GM21528 (cell line): ENCODE measurements around the gene SMARCD3.

Experiments
- ATAC-seq: cut with Tn5 transposase; IDR thresholded peaks from one replicate; pipeline ENCODE4 v1.9.1; 2021; ENCODE audit warnings: mild to moderate bottlenecking, moderate library complexity; ENCODE audit not compliant: unreplicated experiment, low FRiP score

SMARCD3 gene

DNA sequence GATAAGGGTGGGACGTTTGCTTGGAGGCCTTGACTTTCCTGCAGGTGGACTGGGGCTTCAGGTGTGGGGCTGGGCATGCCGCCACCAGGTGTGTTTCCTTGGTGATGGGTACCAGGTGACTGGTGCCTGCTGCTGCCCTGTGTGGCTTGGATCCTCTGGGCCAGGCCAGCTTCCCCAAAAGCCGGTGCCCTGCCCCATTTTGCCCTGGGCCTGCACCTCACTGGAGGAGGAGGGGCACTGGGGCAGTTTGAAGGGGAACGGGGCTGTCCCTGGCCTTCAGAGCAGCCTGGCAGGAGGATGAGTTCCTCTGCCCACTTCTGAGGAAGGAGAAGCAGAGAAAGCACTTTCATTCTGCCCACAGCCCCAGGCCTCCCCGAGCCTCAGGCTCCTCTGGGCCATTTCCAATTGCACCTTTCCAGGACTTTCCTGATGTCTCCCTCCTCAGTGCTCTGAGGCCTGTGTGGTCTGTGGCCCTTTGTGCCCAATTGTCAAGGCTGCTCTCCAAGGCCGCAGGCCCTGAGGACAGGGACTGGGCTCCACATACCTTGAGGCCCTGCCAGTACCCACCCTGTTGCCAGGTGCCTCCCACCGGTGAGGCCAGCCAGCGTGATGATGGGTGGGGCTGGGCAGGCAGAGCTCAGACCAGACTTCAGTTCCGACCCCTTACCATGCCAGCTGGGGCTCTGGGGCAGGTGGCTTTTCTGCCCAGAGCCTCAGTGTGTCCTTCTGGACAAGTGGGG lies 25.3 kb upstream of the SMARCD3 start:
- ATAC-seq: no peak

DNA sequence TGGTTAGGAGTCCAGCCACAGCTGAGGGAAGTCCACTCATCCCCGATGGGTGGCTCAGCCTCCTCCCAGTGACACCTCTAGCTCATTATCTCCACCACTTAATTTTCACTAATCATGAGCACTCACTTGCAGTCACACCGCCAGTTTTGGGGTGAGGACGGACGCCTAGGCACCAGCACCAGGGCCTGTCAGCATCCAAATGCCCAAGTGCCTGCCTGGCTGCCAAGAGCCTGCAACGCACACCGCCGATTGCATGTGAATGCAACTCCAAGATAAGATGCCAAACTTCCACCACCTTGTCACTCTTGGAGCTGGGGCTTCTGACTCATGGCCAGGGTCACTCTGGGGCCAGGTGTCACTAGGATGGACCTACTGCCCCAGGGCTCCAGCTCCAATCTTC lies 24.4 kb upstream of the SMARCD3 start:
- no peak for ATAC-seq

DNA sequence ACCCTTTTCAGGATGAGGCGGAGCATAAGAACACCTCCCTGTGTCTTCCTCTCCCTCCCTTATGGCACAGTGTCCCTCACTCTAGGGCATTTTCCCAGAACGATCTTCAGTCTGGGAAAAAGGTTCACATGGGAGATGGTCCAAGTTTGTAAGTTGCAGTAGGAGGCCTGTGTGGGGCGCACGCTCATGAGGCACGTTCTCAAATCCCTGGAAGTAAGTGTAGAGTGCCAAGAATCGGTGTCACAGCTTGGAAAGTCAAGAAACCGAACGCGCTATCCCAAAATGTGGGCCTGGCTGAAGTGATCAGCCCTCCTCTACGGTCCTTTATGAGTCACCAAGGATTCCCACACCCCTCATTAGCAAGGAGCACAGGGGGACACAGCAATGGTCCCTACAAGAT lies 23.9 kb upstream of the SMARCD3 start:
- no peak for ATAC-seq

DNA sequence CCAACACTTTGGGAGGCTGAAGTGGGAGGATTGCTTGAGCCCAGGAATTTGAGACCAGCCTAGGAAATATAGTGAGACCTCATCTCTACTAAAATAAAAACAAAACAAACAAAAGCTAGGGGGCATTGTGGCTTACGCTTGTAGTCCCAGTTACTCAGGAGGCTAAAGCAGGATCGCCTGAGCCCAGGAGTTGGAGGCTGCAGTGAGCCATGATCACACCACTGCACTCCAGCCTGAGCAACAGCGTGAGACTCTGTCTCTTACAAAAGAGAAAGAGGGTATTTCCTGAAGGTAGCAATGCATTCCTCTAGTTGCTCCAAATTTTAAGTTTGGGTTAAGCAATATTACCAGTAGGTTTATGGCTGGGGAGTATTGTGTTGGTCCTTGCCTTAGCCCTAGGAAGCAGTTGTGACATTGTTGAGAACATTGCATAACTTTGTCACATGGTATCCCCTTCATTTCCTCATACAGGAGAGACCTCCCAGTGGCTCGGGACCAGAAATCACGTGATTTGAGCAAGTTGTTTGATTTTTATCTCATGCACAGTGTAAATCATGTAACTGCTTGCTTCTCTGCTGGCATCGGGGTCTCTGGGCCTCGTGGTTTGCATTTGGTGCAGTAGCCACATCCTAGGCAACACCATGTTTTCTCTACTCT lies 23.3 kb upstream of the SMARCD3 start:
- ATAC-seq: no peak

DNA sequence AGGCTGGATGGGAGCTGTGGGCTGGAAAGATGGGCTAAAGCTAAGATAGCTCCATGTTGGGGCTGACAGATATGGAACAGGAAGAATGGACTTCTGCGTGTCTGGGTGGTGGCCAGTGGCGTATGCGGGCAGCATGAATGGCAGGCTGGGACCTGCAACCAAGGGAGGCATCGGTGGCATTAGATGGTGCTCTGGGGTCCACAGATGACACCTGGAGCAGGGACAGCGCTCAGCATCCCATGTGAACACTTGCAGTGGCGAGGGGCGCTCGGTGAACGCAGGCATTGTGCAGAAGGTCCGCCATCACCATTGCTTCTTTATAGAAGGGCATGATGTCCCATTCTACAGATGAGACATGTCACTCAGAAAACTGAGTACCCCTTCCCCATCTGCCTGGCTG lies 21.0 kb upstream of the SMARCD3 start:
- no peak for ATAC-seq

DNA sequence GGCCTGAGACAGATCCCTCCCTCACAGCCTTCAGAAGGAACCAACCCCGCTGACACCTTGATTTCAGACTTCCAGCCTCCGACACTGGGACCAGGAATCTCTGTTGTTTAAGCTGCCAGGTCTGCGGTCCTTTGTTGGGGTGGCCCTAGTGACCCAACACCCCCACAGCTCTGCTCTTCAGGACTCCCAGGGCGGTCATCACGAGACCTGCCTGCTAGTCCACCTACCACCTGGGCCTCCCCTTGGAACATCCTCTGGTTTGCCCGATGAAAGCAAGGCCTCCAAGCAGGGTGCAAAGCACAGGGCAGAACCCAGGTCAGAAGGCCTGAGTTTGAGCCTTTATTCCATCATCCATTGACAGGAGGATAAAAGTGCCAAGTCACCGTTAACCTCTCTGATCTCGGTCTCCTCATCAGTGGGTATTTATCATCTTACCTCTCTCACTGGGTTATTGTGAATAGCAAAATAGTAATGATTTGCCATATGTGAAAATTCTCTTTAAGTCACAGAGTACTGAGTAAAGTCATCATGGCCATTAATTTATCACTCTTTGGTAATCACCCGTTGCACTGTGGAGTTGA lies 16.9 kb upstream of the SMARCD3 start:
- ATAC-seq: no peak

DNA sequence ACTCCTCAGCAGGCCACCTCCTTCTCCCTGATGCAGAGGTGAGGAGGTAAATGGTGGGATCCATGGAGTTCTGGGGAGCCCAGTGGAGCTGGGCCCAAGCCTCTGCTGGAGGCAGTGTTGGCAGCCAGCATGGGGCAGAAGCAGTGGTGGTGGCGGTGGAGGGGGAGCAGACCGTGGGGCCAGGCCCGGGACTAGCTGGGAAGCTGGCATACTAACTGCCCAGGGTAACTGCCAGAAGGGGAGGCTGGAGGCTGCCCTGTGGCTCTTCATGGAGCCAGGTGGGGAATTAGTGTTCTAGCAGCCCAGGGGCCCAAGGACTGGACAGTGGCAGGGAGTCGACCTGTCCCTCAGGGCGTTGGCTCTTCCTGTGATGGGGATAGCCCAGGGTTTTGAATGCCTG lies 16.1 kb upstream of the SMARCD3 start:
- ATAC-seq: no peak

DNA sequence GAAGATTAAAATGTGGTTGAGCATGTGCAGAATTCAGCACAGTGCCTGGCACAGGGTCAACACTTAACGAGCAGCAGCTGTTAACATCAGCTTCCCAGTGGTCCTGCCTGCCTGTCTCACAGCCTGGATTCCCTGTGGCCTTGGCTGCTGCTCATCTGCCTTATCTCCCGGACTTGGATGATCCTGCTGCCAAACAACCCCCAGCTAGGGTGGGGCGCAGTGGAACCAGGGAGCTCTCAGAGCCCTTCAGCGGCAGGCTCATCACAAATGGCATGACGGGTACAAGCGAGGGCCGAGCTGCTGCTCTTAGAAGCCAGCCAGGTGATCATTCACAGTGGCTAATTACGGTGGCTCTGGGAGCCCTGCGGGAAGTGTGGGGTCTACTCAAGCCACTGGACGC lies 13.0 kb upstream of the SMARCD3 start:
- ATAC-seq: no peak

DNA sequence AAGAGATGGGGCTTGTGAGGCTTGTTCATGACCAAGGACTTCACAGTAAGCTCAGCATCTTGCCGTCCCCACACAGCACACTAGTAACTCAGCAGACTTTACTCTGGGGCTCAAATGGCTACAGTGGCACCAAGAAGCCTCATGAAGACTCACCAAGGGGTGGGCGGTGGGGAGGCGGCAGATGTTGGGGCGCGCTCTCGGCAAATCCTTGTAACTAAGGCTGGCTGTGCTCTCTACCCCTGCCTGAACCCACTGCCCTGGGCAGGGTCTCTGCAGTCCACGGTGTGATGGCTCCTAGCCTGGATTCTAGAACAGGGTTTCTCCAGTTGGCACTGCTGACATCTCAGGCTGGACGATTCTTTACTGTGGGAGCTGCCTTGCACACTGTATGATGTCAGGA lies 12.4 kb upstream of the SMARCD3 start:
- no peak for ATAC-seq

DNA sequence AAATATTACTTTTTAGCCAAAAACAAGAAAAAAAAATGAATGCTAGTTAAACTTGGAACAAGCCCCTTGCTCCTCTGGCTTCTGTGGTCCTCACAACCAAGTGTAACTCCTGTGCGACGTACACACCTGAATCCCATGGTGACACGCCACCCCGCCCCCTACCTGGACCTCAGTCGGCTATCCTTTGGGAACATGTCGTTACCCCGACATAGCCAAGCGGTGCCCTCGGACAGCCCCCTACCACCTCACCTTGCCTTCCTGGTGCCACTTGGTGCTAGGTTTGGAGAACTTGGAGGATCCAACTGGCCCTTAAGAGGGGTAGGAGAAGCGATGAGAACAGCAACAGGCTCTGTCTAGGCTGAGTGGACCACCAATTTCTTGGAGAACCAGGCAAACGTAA lies 12.0 kb upstream of the SMARCD3 start:
- ATAC-seq: no peak

DNA sequence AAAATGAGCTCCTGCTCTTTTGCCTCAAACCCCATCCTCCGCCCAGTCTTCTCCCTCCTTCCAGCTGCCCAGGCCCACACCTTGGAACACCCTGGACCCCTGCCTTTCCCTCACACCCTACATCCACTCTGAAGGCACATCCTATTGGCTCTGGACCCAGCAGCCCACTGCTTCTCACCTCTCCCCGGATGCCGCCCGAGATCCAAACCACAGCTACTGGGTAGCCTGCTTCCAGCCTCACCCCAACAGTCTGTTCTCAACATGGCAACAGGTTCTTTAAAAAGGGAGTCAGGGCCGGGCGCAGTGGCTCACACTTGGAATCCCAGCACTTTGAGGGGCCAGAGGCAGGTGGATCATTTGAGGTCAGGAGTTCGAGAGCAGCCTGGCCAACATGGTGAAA lies 9.5 kb upstream of the SMARCD3 start:
- ATAC-seq: no peak

DNA sequence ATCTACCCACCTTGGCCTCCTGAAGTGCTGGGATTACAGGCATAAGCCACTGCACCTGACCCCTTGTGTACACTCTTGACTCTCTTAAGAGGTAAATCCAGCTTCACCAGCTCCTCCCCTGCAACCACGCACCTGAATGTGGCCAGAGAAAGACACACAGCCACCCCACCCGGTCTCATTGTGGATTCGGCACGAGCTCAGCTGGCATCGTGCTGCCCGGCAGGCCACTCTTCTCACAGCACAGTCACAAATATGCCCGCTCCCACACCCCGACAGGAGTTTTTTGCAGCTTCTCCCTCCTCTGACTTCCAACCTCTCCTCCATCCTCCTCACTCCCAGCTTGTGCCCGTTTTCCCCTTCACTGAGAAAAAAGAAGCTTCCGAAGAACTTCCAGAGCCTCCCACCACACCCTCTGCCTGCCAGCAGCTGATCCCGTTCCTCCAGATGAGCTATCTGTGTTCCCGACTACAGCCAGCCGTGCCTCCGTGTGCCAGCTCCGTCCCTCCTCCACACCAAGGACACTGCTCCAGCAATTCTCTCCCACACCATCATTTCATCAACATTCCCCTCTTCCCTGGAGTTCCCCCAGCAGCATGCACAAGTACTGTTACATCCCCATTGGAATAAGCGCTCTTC lies 8.0 kb upstream of the SMARCD3 start:
- ATAC-seq: no peak

DNA sequence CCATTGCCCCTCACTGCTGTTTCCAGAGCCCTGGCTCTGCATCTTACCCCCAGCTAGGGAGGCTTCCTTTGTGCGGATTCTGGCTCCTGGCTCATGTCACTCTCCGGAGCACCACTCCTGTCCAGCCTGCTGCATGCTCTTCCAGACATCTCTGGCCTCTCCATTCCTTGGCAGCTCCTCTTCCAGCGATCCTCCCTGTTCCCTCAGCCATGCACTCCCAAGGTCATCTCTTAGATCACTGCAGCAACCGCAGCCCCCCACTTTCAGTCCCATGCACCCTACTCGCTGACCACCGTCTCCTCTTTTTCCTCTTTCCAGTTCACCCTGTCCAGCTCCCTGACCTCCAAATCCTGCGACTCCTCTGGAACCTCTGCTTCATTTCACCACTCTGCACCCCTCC lies 6.9 kb upstream of the SMARCD3 start:
- no peak for ATAC-seq

DNA sequence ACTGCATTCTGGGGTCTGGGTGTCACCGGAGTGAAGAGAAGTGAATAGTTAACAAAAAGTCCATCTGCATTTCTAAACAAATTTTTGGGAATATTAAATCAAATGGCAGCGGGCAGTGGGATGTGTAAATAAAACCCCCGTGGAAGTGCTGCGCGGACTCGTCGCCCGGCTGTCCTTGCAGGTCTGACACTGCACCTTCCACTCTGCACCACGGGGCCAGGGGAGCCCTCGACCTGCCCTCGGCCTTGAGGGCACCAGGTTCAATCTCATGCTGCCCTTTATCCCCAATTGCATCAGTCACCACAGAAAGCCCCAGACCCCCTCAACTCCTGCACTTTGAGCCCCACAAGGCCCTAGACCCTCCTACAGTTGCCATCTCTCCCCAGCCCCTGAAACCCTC lies 6.4 kb upstream of the SMARCD3 start:
- ATAC-seq: no peak

DNA sequence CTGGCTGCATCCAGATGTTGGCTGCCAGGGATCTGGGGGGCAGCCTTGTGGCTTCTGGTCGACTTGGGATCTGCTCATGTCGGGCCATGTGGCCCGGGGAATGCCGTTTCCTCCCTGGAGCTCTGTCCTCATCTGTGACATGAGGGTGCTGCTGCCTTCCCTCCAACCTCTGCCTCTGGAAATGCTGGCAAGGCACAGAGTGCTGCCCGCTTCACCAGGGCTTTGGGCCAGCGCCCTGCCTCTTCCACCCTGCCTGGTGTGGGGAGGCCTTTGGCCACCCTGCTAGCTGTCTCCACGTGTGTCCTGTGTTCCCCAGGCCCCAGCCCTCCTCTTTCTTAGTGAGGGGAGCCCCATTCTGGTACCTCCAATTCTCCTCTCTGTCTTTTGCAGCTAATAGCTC lies 5.8 kb upstream of the SMARCD3 start:
- ATAC-seq: no peak

DNA sequence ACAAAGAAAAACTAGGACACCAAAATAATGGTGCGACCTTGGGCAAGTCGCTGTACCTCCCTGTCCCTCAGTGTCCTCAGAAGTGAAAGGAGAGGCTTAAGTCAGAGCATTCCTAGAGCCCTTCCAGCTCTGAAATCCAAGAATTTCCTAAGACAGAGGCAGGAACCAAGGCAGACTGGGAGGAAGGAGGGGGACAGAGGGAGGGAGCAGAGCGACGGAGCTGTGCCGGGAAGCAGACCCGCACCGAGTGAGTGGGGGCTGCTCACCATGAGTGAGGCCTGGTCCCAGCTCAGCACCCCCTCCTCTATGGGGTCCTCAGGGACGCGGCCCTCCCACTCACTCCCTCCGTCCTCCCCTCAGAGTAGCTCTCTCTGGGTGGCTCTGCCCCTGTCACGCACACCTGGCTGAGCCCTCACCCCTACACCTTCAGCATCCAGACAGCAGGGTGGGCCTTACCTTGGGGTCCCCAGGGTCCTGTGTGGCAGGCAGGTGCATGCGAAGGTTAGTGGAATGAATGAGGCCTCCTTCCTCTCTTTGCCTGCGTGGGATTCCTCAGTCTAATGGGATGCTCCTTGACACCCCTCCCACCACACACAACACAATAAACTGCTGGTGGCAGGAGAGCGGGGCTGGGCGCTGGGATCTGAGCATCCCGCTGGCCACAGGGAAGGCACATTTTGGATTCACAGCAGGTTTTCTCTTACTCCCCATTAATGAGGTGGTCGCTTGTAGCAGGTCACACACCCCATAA lies 4.6 kb upstream of the SMARCD3 start:
- ATAC-seq: no peak

DNA sequence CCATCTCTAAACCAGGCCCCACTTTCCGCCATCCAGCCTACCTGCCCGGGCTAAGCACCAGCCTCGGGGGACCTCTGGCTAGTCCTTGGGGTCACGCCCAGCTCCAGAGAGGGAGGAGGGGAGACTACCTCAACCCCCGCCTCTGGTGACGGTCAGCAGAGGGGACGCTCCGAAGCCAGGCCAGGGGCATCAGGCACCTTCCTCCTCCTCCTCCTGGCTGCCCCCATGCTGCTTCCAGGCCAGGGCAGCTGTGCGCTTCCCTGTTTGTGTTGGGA lies 4.0 kb upstream of the SMARCD3 start:
- no peak for ATAC-seq

DNA sequence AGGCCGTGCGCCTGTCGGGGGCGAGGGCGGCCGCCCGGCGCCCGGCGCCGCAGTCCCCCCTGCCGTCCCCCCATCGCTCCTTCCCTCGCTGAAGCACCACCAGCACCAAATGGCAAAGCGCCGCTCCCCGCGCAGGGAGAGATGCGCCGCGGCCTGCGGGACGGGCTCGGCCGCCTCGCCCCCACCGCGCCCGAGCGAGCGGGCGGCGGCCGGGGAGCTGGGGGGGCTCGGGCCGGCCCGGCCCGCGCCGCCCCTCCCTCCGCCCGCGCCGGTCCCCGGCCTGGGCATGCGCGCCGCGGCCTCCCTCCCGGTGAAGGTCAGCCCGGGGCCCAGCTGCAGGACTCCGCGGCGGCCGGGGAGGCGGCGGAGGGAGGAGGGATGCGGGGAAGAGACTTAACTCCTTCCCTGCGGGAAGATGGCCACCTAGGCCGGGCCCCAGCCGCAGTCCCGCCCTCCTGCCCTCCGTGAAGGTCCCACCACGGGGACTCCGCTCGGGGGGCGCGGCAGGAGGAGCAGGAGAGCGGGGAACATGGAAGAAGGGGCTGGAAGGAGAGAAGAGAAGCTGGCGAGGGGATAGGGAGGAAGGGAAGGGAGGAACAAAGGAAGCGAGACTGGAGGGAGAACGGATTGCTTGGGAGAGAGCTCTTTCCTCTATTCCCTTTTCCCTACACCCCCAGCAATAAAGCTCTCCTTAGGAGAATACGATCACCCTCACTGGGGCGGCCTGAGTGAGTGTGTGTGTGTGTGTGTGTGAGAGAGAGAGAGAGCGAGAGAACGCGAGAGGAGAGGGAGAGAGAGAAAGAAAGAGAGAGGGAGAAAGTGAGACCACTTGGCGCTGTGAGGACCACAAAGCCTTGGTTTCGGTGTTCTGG lies 3.4 kb upstream of the SMARCD3 start:
- ATAC-seq: no peak

DNA sequence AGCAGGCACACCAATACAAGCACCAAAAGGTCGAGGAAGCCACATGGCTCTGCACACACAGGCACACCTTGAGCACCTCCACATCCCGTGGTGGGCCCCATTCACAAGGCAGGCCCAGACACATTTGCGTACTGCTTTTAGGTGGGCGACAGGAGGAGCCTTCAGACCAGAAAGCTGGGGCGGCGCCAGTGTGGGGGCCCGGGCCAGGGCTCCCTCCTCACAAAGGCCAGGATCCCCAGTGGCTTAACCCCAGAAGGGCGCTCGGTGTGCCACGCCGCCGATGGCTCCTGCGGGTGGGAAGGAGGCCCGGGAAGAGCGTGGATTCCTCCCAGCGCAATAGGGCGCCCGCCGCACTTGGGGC lies 2.8 kb upstream of the SMARCD3 start:
- ATAC-seq: no peak
